Spleen (tissue), 11 donors: ENCODE measurements around the gene PEX5L. TPM values are rescaled to one million over a fixed set of nuclear protein-coding genes. Genes with fewer than 3 reads are reported as not detected.

Source experiments
- DNase-seq: peaks from one replicate; pipeline ENCODE4 v3.0.0-alpha.2; 2020
- H3K27ac ChIP-seq, 8 donors: fragments of 200-600 bp; sonication (generic) in 7 of 8; 1 replicate in 4 of 8; 2 replicates in 4 of 8; pipeline versions ENCODE4 v1.5.0 to v1.8.0; 2016 to 2021; ENCODE audit warnings: inconsistent platforms in 4 of 8, mild to moderate bottlenecking in 4 of 8, moderate library complexity in 1 of 8
- H3K27me3 ChIP-seq, 7 donors: fragments of 200-600 bp; sonication (generic) in 6 of 7; replicated peaks in 1 of 7; 1 replicate in 4 of 7; 2 replicates in 3 of 7; pipeline versions ENCODE4 v1.5.0 to v1.8.0; 2016 to 2021; ENCODE audit warnings: inconsistent platforms in 3 of 7, mild to moderate bottlenecking in 1 of 7
- H3K36me3 ChIP-seq, 6 donors: fragments of 200-600 bp; sonication (generic) in 5 of 6; 1 replicate in 4 of 6; 2 replicates in 2 of 6; pipeline versions ENCODE4 v1.5.0 to v1.8.0; 2016 to 2021; ENCODE audit warnings: inconsistent platforms in 2 of 6
- H3K4me1 ChIP-seq, 6 donors: fragments of 200-600 bp; sonication (generic) in 5 of 6; 1 replicate in 3 of 6; 2 replicates in 3 of 6; pipeline versions ENCODE4 v1.5.0 to v1.8.0; 2016 to 2021; ENCODE audit warnings: inconsistent platforms in 3 of 6
- H3K4me3 ChIP-seq, 8 donors: fragments of 200-600 bp; sonication (generic) in 7 of 8; 1 replicate in 4 of 8; 2 replicates in 4 of 8; pipeline versions ENCODE4 v1.5.0 to v1.8.0; 2016 to 2021; ENCODE audit warnings: inconsistent platforms in 4 of 8, mild to moderate bottlenecking in 4 of 8, moderate library complexity in 2 of 8
- H3K9me3 ChIP-seq, 8 donors: fragments of 200-600 bp; sonication (generic) in 7 of 8; 1 replicate in 4 of 8; 2 replicates in 4 of 8; pipeline versions ENCODE4 v1.5.0 to v1.8.0; 2016 to 2021; ENCODE audit warnings: inconsistent platforms in 4 of 8
- CTCF ChIP-seq, 11 experiments: fragments of 200-600 bp in 7 of 11; fragments of 450-650 bp in 4 of 11; sonication (generic) in 4 of 11; IDR thresholded peaks in 8 of 11; conservative IDR thresholded peaks in 3 of 11; 1 replicate in 7 of 11; 2 replicates in 4 of 11; pipeline versions ENCODE4 v1.4.0 to v1.8.0; 2016 to 2021; ENCODE audit warnings: antibody characterized with exemption in 11 of 11, inconsistent platforms in 4 of 11, mild to moderate bottlenecking in 1 of 11
- POLR2A ChIP-seq, 3 donors: fragments of 450-650 bp; IDR thresholded peaks; one replicate each; pipeline ENCODE4 v1.5.1; 2017; ENCODE audit warnings: antibody characterized with exemption in 3 of 3, mild to moderate bottlenecking in 1 of 3
- POLR2AphosphoS5 ChIP-seq, 3 donors: sonication (generic); formaldehyde crosslinking; IDR thresholded peaks; one replicate each; pipeline ENCODE4 v1.5.1; 2017; ENCODE audit warnings: antibody characterized with exemption in 3 of 3
- WGBS, 5 donors: extraction: QIAGEN DNeasy Blood & Tissue Kit in 3 of 5; methylation state at CpG; one replicate each; pipeline versions ENCODE4 v1.1.5 to v1.1.7; 2013 to 2018; 5-methylcytosine and 5-hydroxymethylcytosine counted together
- intact Hi-C: fragments of 100-400 bp; cut with DNase I; formaldehyde crosslinking; loops from one replicate; pipeline ENCODE4 v1.15.0; 2023; ENCODE audit warnings: low total_unique reads
- polyA plus RNA-seq, 3 donors: library from polyadenylated mRNA; stranded (reverse); fragments of 200-250 nt; gene quantifications; one replicate each; pipeline ENCODE4 v1.2.1, GENCODE V29; 2013
- total RNA-seq, 7 donors: library from RNA; depleted of rRNA in 3 of 7; stranded (reverse); fragments of >200 nt in 3 of 7; fragmentation: NEBNext Ultra II Directional in 4 of 7; extraction: Animal tissue kit (Norgen Biotek cat#: 25700) in 4 of 7; gene quantifications; one replicate each; pipeline versions ENCODE4 v1.1.0 to v1.2.1, GENCODE V29; 2016 to 2021
- donor health status: healthy with polysubstance abuse.
- donor health status: DM: no; HTN: no; CAD: no; lungs with moderate emphysema.
- donor health status: DM: no; HTN: no; CAD: no.
- donor health status: Bipolar disorder and iron deficiency.
- donor health status: healthy.
- donor health status: DM: no; HTN: no; CAD: no.
- donor health status: DM: yes; HTN: yes; CAD: no.

PEX5L gene
- total and polyA plus RNA-seq, 10 donors, result under 0.01 to 0.55 (median 0.02) TPM; not detected in 7

- Histone ChIP-seq H3K4me3 (no peak overlapping the region), H3K27me3 (no peaks in the 10 kb centered on the region), H3K9me3 (no peaks in the 10 kb centered on the region), H3K27ac (no peak overlapping the region), H3K36me3 (no peaks in the 10 kb centered on the region), H3K4me1 (no peaks in the 10 kb centered on the region)
- DNase-seq, result no peak
- WGBS, 5 donors, result 54 to 82% (median 68%) methylated on average over 2 of the region's 2 CpGs
- intact Hi-C loops, result no loop called here
- TF ChIP-seq CTCF (IDR thresholded peaks at IDR 0.05 in 8 of 11, conservative IDR thresholded peaks at IDR 0.05 in 3 of 11) (no peak), POLR2A (IDR thresholded peaks at IDR 0.05) (no peak), POLR2AphosphoS5 (IDR thresholded peaks at IDR 0.05) (no peak)
Measured at GRCh38 chr3:179885950-179886349, 150.8 kb downstream of the PEX5L start.

GRCh38 chr3:179884136-179884535 lies 152.6 kb downstream of the PEX5L start:
- no peaks in the 10 kb centered on the region for H3K27me3 ChIP-seq
- TF ChIP-seq CTCF (IDR thresholded peaks at IDR 0.05 in 8 of 11, conservative IDR thresholded peaks at IDR 0.05 in 3 of 11) (no peak), POLR2A (IDR thresholded peaks at IDR 0.05) (no peak), POLR2AphosphoS5 (IDR thresholded peaks at IDR 0.05) (no peak)
- no peaks in the 10 kb centered on the region for H3K36me3 ChIP-seq
- H3K4me1 ChIP-seq, result no peaks in the 10 kb centered on the region
- intact Hi-C loops, result no loop called here
- H3K4me3 ChIP-seq, result no peak overlapping the region
- H3K9me3 ChIP-seq, result no peaks in the 10 kb centered on the region
- H3K27ac ChIP-seq, result no peak overlapping the region
- WGBS, 5 donors, result 56 to 76% (median 68%) methylated on average over 1 of the region's 1 CpG
- DNase-seq, result no peak

GRCh38 chr3:179882292-179882691 lies 154.4 kb downstream of the PEX5L start:
- H3K4me3 ChIP-seq, result no peak overlapping the region
- intact Hi-C loops, result no loop called here
- WGBS, 5 donors, result 2 to 13% (median 8%) methylated on average over 2 of the region's 2 CpGs
- DNase-seq, result no peak
- H3K4me1 ChIP-seq, result no peaks in the 10 kb centered on the region
- no peaks in the 10 kb centered on the region for H3K9me3 ChIP-seq
- no peaks in the 10 kb centered on the region for H3K36me3 ChIP-seq
- H3K27ac ChIP-seq, result no peak overlapping the region
- no peak for TF ChIP-seq POLR2AphosphoS5 (IDR thresholded peaks at IDR 0.05)
- no peak for TF ChIP-seq POLR2A (IDR thresholded peaks at IDR 0.05)
- no peak for TF ChIP-seq CTCF (IDR thresholded peaks at IDR 0.05 in 8 of 11, conservative IDR thresholded peaks at IDR 0.05 in 3 of 11)
- peaks cover 0 to 4% (median 0%) of the 10 kb centered on the region in 7 donors for H3K27me3 ChIP-seq

- H3K4me3 ChIP-seq, result no peak overlapping the region
- intact Hi-C loops, result no loop called here
Measured at GRCh38 chr3:179881791-179882190, 154.9 kb downstream of the PEX5L start.

More at GRCh38 chr3:179881791-179882190, 154.9 kb downstream of the PEX5L start:
- peaks cover 0 to 5% (median 0%) of the 10 kb centered on the region in 7 donors for H3K27me3 ChIP-seq
- DNase-seq, result no peak
- 34 to 63% (median 49%) methylated on average over 2 of the region's 2 CpGs for WGBS, 5 donors
- no peaks in the 10 kb centered on the region for H3K36me3 ChIP-seq
- H3K9me3 ChIP-seq, result no peaks in the 10 kb centered on the region
- H3K27ac ChIP-seq, result no peak overlapping the region
- no peak for TF ChIP-seq POLR2AphosphoS5 (IDR thresholded peaks at IDR 0.05)
- no peak for TF ChIP-seq CTCF (IDR thresholded peaks at IDR 0.05 in 8 of 11, conservative IDR thresholded peaks at IDR 0.05 in 3 of 11)
- TF ChIP-seq POLR2A (IDR thresholded peaks at IDR 0.05), result no peak
- H3K4me1 ChIP-seq, result no peaks in the 10 kb centered on the region
